Caki2 (cell line): ENCODE data around the gene CAMKK1. TPM values are rescaled to one million over a fixed set of nuclear protein-coding genes. Genes with fewer than 3 reads are reported as not detected.

ENCODE experiments used
- DNase-seq: peaks from one replicate; pipeline ENCODE4 v3.0.0-alpha.2; 2015; ENCODE audit warnings: low read depth
- in situ Hi-C: cut with HindIII; loops from 2 replicates; pipeline ENCODE4 v1.10.0; 2016; ENCODE audit warnings: low sequenced_read_pairs, low pct_unique_long_range_greater_than_20kb, mixed read lengths
- total RNA-seq: library from RNA; depleted of rRNA; stranded (reverse); fragments of >200 nt; shearing (Covaris generic); gene quantifications from 2 replicates; pipeline ENCODE4 v1.2.3, GENCODE V29; 2014; ENCODE audit warnings: low replicate concordance

The CAMKK1 gene
- total RNA-seq, 1 experiment from 2014 or later, result 13.6 TPM

- in situ Hi-C loops, result no loop called here
Measured at GRCh38 chr17:3888343-3889171, 4.3 kb downstream of the CAMKK1 start.

GRCh38 chr17:3887804-3888203 lies 5.0 kb downstream of the CAMKK1 start:
- in situ Hi-C loops, result no loop called here
- DNase-seq, result no peak

More at GRCh38 chr17:3888343-3889171, 4.3 kb downstream of the CAMKK1 start:
- peak; percentile 91 for DNase-seq

- in situ Hi-C loops, result no loop called here
Measured at GRCh38 chr17:3887394-3887793, 5.5 kb downstream of the CAMKK1 start.

GRCh38 chr17:3886776-3887175 lies 6.1 kb downstream of the CAMKK1 start:
- in situ Hi-C loops, result no loop called here
- no peak for DNase-seq

More at GRCh38 chr17:3887394-3887793, 5.5 kb downstream of the CAMKK1 start:
- DNase-seq, result no peak

GRCh38 chr17:3885970-3886369 lies 6.9 kb downstream of the CAMKK1 start:
- in situ Hi-C loops, result no loop called here
- no peak for DNase-seq

GRCh38 chr17:3885271-3885670 lies 7.6 kb downstream of the CAMKK1 start:
- DNase-seq, result no peak
- in situ Hi-C loops, result no loop called here

DNA sequence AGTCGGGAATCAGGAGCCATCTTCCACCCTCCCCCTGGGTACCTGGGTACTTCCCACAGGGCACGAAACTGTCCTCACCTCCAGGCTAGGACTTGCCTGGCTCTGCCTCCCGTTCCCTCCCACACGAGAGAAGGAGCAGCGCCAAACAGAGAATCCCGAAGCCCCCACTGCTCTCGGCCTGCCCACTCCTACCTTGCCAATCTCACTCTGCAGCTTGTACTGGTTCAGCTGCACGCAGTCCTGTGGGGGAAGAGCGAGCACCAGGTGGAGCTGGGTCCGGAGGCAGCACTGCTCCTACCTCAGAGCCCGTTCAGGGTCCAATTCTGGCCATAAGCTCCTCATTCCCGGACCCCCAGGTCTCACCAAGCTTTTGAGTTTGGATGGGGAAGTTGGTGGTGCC lies 8.7 kb downstream of the CAMKK1 start:
- in situ Hi-C loops, result no loop called here

GRCh38 chr17:3882276-3882675 lies 10.6 kb downstream of the CAMKK1 start:
- in situ Hi-C loops, result no loop called here
- DNase-seq, result no peak

More for the DNA sequence above, 8.7 kb downstream of the CAMKK1 start:
- no peak for DNase-seq

GRCh38 chr17:3880983-3881382 lies 11.9 kb downstream of the CAMKK1 start:
- in situ Hi-C loops, result no loop called here
- no peak for DNase-seq

DNA sequence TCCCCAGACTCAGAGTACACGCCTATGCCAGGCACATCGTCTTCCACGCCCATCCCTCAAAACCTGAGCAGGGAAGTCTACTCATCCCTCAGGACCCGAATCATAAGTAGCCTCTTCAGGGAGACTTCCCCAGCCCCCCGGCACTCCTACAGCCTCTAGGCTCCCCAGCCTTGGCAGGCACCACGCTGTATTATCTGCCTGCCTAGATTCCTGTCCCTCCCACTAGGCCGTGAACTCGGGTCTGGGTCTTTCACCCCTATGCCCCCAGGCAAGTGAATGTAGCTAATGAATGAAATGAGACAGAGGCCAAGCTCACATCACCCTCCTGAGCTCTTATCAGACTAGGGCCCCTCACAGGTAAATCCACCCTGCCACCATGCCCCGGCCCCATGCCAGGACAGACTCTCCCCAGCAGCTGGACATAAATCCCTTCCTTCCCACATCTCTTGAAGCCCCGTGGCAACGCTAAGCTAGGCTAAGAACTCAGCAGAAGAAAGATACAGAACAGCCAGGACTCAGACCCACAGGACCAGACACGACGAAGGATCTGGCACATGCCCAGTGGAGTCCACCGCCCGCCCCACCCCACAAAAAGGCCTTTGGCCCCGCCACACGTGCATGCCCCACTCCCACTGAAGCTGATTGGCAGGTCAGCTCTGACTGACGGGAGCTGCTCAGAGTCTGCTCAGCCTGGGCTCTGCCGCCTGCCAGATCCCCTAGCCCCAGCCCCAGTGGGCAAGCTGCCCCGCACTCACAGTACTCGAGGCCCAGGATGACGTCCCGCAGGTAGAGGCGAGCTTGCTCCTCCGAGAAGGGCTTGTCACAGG lies 13.0 kb downstream of the CAMKK1 start:
- in situ Hi-C loops, result no loop called here
- no peak for DNase-seq

DNA sequence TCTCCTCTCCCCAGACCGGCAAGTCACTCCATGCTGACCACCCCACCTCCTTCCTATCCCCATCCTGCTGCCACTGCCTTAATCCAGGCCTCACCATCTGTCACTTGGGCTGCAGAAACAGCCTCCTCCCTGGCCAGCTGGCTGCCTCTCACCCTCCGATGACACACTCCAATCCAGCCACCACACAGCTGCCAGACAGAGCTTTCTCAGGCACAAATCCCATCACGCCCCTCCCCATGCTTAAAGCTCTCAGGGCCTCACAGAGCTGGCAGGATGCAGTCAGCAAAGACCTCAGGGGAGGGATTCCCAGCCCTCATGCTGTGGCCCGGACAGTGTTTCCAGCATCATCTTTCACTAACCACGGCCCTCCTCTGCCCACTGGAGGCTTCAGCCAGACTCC lies 13.7 kb downstream of the CAMKK1 start:
- in situ Hi-C loops, result no loop called here
- DNase-seq, result no peak

DNA sequence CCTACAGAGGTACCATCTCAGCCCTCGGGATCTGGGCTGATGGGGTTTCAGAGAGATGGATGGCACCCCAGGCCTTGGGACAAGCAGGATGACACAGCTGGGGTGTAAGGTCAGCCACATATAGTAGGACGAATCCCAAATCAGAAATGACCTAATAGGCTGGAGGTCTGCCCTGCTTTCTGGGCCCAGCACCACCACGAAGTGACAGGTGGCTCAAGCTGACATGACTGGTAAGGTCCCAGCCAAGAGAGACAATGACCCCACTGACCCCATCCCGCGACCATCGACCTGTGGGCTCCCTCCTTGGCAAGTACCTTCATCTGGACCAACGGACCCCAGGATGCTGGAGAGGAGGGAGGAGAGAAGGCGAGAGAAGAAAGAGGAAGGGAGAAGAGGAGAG lies 15.6 kb downstream of the CAMKK1 start:
- in situ Hi-C loops, result no loop called here
- no peak for DNase-seq

DNA sequence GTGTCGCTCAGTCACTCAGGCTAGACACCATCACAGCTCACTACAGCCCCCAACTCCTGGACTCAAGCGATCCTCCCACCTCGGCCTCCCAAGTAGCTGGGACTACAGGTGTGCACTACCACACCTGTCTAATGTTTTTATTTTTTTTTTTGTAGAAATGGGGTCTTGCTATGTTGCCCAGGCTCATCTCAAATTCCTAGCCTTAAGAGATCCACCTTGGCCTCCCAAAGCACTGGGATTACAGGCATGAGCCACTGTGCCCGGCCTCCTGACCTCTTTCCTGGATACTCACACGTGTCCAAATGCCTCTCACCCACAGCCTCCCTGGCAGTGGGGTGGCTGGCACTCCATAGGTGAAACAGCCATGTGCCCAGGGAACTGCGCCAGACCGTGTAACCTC lies 17.5 kb downstream of the CAMKK1 start:
- DNase-seq, result no peak
- in situ Hi-C loops, result no loop called here

GRCh38 chr17:3873862-3874261 lies 19.0 kb downstream of the CAMKK1 start:
- DNase-seq, result no peak
- in situ Hi-C loops, result no loop called here

DNA sequence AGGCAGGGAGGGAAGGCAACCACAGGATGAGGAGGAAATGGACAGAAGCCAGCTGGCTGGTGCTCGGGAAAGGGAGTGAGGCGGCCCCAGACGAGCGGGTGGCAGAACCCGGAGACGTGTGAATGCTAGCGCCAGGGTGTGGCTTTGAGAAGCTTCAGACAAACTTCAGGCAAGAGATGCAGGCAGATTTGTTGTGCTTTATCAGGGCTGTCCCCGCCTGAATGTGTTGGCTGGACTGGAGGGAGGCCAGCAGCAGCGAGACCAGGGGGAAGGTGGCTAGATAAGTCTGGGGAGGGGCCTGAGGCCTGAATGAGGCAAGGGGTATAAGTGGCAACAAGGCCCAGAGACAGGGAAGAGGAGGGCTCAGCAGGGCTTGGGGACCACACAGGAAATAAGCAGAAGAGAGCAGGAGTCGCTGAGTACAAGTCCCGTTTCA lies 22.0 kb downstream of the CAMKK1 start:
- no peak for DNase-seq

GRCh38 chr17:3867606-3868005 lies 25.2 kb downstream of the CAMKK1 start:
- DNase-seq, result no peak
- in situ Hi-C loops, result no loop called here

More for the DNA sequence above, 22.0 kb downstream of the CAMKK1 start:
- in situ Hi-C loops, result no loop called here

- no peak for DNase-seq
- in situ Hi-C loops, result no loop called here
Measured at GRCh38 chr17:3867106-3867505, 25.7 kb downstream of the CAMKK1 start.

DNA sequence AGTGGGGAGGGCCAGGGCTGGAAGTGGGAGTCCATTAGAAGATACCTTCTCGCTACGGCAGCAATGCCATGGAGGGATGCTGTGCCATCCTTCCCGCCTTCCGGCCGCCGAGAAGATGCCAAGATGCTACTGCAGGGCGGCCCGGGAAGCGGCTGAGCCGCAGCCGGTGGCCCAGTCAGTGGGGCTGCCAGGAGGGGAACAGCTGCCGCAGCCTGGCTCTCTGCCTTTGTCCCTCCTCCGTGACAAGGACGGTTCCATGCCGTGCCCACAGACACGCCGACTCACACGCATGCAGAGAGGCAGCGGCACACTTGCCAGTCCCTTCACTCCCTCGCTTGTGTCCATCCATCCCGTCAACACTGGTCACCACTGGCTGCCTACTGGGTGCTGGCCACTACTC lies 26.6 kb downstream of the CAMKK1 start:
- DNase-seq, result no peak
- in situ Hi-C loops, result no loop called here

DNA sequence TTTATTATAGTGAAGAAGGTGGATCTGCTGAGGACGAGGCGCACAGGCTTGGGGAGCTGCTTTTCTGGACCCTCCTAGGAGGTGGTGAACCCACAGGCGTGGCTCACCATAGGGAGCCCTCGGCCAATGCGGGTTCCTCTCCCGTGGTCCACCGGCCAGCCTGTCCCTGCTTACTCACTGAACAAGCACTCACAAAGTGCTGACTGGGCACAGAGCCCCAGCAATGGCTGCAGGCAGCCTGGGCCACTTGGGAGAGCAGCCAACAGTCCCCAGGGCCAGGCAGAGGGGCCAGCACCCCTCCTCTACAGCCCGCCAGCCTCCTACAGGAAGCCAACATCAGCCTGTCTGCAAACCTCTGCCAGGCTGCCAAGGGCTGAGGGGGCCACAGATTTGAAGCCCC lies 27.7 kb downstream of the CAMKK1 start:
- in situ Hi-C loops, result no loop called here
- DNase-seq, result no peak
